CD4-positive, alpha-beta T cell treated with Interleukin-4 for 1 hour (primary cell): ENCODE data around the gene NEFH.
A peak's percentile ranks its signal among the peaks of the same experiment; 100 is the strongest.

Experiments used
- DNase-seq, 2 donors: peaks; one replicate each; pipeline ENCODE4 v3.0.0-alpha.2; 2020 to 2022

The NEFH gene

DNA sequence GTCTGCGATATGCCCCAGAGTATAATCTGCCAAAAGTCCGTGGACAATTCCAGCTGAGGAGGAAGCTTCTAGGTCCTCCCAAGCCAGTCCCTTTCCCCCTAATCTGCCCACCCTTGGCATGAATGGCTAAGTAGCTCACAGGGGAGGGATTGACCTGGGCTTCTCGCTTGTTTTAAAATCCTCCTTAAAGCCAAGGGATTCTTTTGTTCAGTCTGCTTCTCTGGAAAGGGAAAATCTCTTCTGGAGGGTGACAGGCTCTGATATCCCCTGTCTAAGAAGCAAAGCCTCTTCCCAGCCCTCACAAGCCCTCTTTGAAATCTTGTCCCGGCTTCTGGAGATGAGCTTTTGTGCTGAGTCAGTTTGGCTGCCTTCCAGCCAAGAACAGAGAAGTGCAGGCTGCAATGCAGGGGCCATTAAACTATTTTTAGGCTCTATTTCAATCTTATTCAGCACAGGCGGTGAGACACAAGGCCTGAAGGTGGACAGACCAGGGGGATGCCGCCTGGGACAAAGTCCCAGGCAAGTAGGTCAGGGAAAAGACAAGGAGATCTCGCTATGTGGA is 23.9 kb downstream of the NEFH start:
- no peak for DNase-seq

GRCh38 chr22:29509298-29509697 is 29.3 kb downstream of the NEFH start:
- DNase-seq = no peak

GRCh38 chr22:29509815-29510214 is 29.8 kb downstream of the NEFH start:
- no peak for DNase-seq

- no peak for DNase-seq
These were observed 30.5 kb downstream of the NEFH start for GRCh38 chr22:29510542-29510941.

DNA sequence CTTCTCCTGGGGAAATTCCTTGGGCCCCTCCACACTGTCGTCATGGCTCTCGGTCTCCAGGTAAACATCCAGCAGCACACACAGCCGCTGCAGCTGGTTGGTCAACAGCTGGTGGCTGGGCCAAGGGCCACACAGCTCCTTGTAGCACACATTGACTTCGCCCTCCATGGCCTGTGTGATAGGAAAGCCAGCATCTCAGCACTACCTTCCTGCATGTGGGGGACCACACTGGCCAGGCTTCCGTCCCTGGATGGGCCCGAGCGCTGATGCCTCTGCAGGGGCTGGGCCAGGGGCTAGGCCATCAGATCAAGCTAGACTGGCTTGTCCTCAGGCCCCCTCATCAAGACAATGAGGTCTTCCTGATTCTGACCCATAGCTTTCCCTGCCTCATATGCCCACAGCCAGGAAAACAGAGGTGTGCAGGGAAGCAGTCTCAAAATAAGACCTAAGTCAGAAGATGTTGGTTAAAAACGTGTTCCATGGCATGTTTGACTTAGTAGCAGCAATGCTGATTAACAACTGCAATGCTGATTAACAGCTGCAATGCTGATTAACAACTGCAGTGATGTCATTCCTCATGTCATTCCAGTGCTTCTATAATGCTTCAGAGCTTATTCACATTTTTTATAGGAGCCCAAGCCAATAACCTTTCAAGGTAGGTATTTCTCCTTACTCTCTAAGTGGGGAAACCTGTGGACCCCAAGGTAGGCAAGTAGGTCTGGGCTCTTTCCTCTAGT is 31.3 kb downstream of the NEFH start:
- no peak for DNase-seq

DNA sequence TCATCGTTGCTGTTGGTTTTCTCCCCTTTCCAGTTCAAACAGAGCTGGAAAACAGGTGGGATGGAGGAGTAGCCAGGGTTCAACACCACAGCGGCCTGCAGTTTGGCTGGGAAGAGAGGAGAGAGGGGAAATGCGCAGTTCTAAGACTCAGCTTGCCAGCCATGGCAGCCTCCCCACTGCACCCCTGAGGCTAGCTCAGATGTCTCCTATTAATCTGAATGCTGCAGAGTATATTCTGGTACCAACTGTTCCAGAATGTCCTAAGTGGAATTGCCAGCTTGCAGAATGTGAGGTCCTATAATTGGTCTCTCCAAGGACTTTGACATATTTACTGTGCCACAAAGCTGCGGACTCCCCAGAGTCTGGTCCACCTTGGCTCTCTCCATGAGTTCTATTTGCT is 32.0 kb downstream of the NEFH start:
- no peak for DNase-seq

- no peak for DNase-seq
These were observed 37.3 kb downstream of the NEFH start for GRCh38 chr22:29517215-29517908.

DNA sequence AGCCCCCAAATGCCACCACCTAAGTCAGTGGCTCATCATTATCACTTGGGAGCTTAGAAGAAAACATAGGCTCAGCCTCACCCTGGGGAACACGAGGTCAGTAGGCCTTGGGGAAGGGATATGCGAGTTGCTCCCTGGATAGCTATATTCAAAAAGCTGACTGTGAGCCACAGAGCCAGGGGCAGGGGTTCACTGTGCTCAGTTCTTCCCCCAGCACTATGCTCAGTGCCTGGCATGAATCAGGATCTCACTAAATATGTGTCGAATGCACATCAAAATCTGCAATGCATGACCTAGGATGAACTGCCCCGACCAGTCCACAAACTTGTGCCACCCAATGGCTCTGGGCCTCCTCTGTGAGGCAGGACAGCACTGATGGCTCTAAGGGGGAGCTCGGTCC is 38.4 kb downstream of the NEFH start:
- no peak for DNase-seq

DNA sequence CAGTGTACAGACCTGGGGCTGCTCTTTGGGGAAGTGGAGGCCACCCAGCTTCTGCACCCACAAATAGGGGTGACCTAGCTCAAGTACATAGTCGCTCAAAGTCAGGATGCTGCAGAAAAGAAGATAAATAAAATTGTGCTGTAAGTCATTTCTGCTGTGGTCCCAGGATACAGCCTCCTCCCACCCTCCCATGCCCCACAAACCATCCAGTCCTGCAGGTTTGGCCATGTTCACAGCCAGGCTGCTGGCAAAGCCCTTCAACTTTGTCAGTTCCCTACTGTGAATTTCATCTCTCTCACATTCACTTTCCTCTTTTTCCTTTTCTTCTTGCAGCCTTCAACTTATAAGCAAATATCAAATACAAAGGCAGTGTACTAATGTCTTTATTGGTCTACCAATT is 40.0 kb downstream of the NEFH start:
- DNase-seq = no peak

GRCh38 chr22:29520851-29521250 is 40.8 kb downstream of the NEFH start:
- no peak for DNase-seq

DNA sequence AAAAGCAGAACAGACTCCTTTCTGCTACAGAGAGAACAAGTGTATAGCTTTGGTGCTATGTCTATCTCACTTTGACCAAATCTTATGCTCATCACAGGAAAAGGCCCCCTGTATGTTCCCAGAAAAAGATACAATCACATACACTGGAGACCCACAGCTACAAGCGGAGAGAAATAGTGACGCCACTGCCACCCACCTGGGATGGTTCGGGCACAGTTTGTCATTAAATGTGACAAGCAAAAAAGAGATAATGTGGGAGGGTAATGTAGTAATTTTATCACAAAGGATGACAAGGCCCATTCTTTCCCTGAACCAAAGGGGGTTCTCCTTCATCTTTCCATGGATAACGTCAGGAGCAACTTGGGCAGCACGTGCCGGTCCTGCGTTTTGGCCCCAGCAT is 41.5 kb downstream of the NEFH start:
- no peak for DNase-seq

DNA sequence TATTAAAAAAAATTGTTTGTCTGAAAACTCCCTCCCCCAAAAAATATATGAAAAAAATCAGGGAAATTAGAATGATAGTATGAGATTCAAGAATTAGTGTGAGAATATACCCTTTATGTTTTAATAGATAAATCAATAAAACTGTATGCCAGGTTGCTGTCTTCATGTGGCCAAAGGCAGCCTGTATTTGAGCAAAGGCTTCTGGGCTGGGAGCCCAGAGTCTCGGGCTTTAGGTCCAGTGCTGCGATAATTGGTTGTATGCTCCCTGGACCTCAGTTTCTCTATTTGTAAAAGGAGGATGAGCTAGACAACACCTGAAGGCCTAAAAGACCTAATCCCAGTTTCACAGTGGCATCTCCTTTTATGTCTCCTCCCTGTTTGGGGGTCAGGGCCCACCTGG is 43.7 kb downstream of the NEFH start:
- DNase-seq = no peak

GRCh38 chr22:29524442-29525191 is 44.6 kb downstream of the NEFH start:
- DNase-seq = peak; percentile 16 to 38

DNA sequence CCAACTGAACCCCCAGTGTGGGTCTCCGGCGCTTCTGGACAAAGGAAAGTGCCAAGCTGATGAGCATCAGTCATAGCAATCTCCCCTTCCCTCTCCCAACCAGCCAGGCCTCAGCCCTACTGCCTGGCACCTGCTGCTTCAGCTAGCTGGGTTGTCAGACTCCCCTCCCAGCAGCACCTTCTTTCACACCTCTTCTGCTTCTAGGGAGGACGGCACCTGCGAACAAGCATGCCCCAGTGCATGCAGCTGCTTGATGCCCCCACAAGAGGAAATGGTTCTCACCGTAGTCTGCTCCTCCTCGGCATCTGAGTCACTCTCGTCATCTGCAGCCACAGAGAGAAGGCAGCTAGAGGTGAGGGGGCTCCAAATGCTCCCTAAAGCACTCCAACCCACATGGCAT is 48.1 kb downstream of the NEFH start:
- peak in 1 of 2 donors; percentile 3 for DNase-seq

GRCh38 chr22:29530716-29531115 is 50.7 kb downstream of the NEFH start:
- DNase-seq = no peak

DNA sequence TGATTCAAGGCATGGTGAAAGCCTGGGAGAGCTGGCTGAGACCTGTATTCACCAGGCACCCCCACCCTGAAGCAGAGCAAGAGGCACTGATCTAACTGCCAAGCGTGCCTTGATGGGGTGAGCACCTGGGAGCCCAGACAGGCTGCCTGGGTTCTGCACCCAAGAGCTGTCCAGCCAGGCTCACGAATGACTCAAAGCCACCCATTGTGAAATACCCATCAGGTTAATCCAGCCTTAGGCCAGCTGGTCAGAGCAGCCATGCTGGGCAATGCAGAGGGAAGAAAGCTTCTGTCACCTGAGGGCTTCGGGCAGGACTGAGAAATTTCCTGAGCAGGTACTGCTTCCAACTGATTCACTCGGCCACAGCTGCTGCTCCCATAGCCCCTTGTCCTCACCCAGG is 51.4 kb downstream of the NEFH start:
- DNase-seq = no peak

DNA sequence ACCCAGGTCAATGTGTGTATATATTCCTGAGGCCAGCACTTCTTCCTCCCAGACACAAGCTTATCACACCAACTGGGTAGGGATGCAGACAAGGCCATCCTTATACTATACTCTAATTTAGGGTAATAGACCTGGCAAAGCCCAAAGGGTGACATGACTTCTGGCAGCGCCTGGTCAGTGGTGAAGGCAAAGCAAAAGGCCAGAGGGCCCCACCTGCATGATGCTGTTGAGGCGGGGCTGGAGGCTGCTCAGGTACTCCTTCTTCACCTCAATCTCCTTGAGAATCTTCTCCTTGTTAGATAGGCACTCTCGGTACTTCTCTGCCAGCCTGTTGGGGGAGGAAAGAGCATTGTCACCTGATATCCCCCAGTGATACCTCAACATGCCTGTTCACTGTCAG is 56.4 kb downstream of the NEFH start:
- no peak for DNase-seq

DNA sequence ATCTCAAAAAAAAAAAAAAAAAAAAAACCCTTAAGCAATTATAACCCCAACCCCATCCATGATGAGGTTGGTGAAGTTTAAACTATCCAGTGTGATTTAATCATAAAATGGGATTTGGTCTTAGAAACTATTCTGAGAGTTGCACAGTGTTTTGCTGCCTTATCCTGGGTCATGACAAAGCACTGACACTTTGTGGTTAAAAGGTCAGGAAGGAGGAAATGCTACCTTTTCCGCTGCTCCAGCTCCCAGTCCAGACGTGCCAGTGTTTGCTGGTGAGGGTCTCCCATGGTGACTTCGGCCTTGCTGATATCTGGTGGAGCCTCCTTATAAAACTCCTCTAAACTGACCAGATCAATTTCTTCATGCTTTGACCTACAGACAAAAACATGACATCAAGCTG is 59.1 kb downstream of the NEFH start:
- no peak for DNase-seq
